Measurements from ENCODE around the gene ARHGEF4. TPM values are rescaled to one million over a fixed set of nuclear protein-coding genes. Genes with fewer than 3 reads are reported as not detected.

ARHGEF4 gene
- total RNA-seq, 1 donor from 2014 or later = 2.6 TPM

GRCh38 chr2:130910931-130911330, 74.2 kb downstream of the ARHGEF4 start:
- no peak overlapping the region for H3K4me3 Mint-ChIP-seq (ENCODE audit: unreplicated experiment)
- H3K27me3 Mint-ChIP-seq (ENCODE audit: unreplicated experiment) = peaks cover 8% of the 10 kb centered on the region
- no peak overlapping the region for H3K27ac Mint-ChIP-seq (ENCODE audit: unreplicated experiment)
- TF ChIP-seq CTCF (IDR thresholded peaks at IDR 0.05) = no peak
- H3K36me3 Mint-ChIP-seq (ENCODE audit: unreplicated experiment) = no peaks in the 10 kb centered on the region
- no peaks in the 10 kb centered on the region for H3K4me1 Mint-ChIP-seq (ENCODE audit: unreplicated experiment)
- peaks cover 7% of the 10 kb centered on the region for H3K9me3 Mint-ChIP-seq (ENCODE audit: unreplicated experiment)
- peak; percentile 72 for DNase-seq (ENCODE audit: extremely low spot score, unreplicated experiment)

- H3K27ac Mint-ChIP-seq (ENCODE audit: unreplicated experiment) = no peak overlapping the region
- no peak for TF ChIP-seq CTCF (IDR thresholded peaks at IDR 0.05)
- DNase-seq (ENCODE audit: extremely low spot score, unreplicated experiment) = peak; percentile 42
- no peaks in the 10 kb centered on the region for H3K36me3 Mint-ChIP-seq (ENCODE audit: unreplicated experiment)
- peaks cover 5% of the 10 kb centered on the region for H3K9me3 Mint-ChIP-seq (ENCODE audit: unreplicated experiment)
- H3K4me3 Mint-ChIP-seq (ENCODE audit: unreplicated experiment) = no peak overlapping the region
- H3K27me3 Mint-ChIP-seq (ENCODE audit: unreplicated experiment) = peaks cover 8% of the 10 kb centered on the region
- no peaks in the 10 kb centered on the region for H3K4me1 Mint-ChIP-seq (ENCODE audit: unreplicated experiment)
Observed at GRCh38 chr2:130911482-130911881, 74.8 kb downstream of the ARHGEF4 start.

GRCh38 chr2:130911996-130912395, 75.3 kb downstream of the ARHGEF4 start:
- H3K27me3 Mint-ChIP-seq (ENCODE audit: unreplicated experiment) = peaks cover 8% of the 10 kb centered on the region
- no peaks in the 10 kb centered on the region for H3K36me3 Mint-ChIP-seq (ENCODE audit: unreplicated experiment)
- TF ChIP-seq CTCF (IDR thresholded peaks at IDR 0.05) = no peak
- H3K4me1 Mint-ChIP-seq (ENCODE audit: unreplicated experiment) = no peaks in the 10 kb centered on the region
- peak; percentile 63 for DNase-seq (ENCODE audit: extremely low spot score, unreplicated experiment)
- no peak overlapping the region for H3K4me3 Mint-ChIP-seq (ENCODE audit: unreplicated experiment)
- no peaks in the 10 kb centered on the region for H3K9me3 Mint-ChIP-seq (ENCODE audit: unreplicated experiment)
- no peak overlapping the region for H3K27ac Mint-ChIP-seq (ENCODE audit: unreplicated experiment)

GRCh38 chr2:130912471-130912870, 75.8 kb downstream of the ARHGEF4 start:
- H3K36me3 Mint-ChIP-seq (ENCODE audit: unreplicated experiment) = no peaks in the 10 kb centered on the region
- no peaks in the 10 kb centered on the region for H3K4me1 Mint-ChIP-seq (ENCODE audit: unreplicated experiment)
- H3K4me3 Mint-ChIP-seq (ENCODE audit: unreplicated experiment) = no peak overlapping the region
- H3K27me3 Mint-ChIP-seq (ENCODE audit: unreplicated experiment) = peaks cover 8% of the 10 kb centered on the region
- no peak overlapping the region for H3K27ac Mint-ChIP-seq (ENCODE audit: unreplicated experiment)
- TF ChIP-seq CTCF (IDR thresholded peaks at IDR 0.05) = no peak
- peak; percentile 60 for DNase-seq (ENCODE audit: extremely low spot score, unreplicated experiment)
- no peaks in the 10 kb centered on the region for H3K9me3 Mint-ChIP-seq (ENCODE audit: unreplicated experiment)

GRCh38 chr2:130913891-130914290, 77.2 kb downstream of the ARHGEF4 start:
- no peak overlapping the region for H3K27ac Mint-ChIP-seq (ENCODE audit: unreplicated experiment)
- no peak for TF ChIP-seq CTCF (IDR thresholded peaks at IDR 0.05)

More at GRCh38 chr2:130913891-130914290, 77.2 kb downstream of the ARHGEF4 start:
- Mint-ChIP-seq H3K36me3 (ENCODE audit: unreplicated experiment) (no peaks in the 10 kb centered on the region), H3K4me1 (ENCODE audit: unreplicated experiment) (no peaks in the 10 kb centered on the region), H3K9me3 (ENCODE audit: unreplicated experiment) (no peaks in the 10 kb centered on the region), H3K27me3 (ENCODE audit: unreplicated experiment) (peaks cover 8% of the 10 kb centered on the region), H3K4me3 (ENCODE audit: unreplicated experiment) (no peak overlapping the region)
- no peak for DNase-seq (ENCODE audit: extremely low spot score, unreplicated experiment)

Data from osteocyte (in vitro differentiated cells).